Thyroid gland (tissue), 4 donors: ENCODE data around the gene CCDC88B. TPM values are rescaled to one million over a fixed set of nuclear protein-coding genes. Genes with fewer than 3 reads are reported as not detected.
A peak's percentile ranks its signal among the peaks of the same experiment; 100 is the strongest.

ENCODE experiments used
- DNase-seq, 2 donors: peaks; one replicate each; pipeline ENCODE4 v3.0.0-alpha.2; 2019
- H3K27ac ChIP-seq, 3 donors: fragments of 200-600 bp; sonication (generic); 1 replicate in 2 of 3; 2 replicates in 1 of 3; pipeline ENCODE4 v1.5.1; 2016 to 2019; ENCODE audit warnings: mild to moderate bottlenecking in 1 of 3, moderate library complexity in 1 of 3
- H3K27me3 ChIP-seq: fragments of 200-600 bp; sonication (generic); one replicate; pipeline ENCODE4 v1.5.1; 2019
- H3K36me3 ChIP-seq, 2 donors: fragments of 200-600 bp; sonication (generic); one replicate each; pipeline ENCODE4 v1.5.1; 2016 to 2019
- H3K4me1 ChIP-seq, 2 donors: fragments of 200-600 bp; sonication (generic); one replicate each; pipeline ENCODE4 v1.5.1; 2017 to 2019
- H3K4me3 ChIP-seq, 3 donors: fragments of 200-600 bp; sonication (generic); replicated peaks in 1 of 3; 1 replicate in 2 of 3; 2 replicates in 1 of 3; pipeline ENCODE4 v1.5.1; 2016; ENCODE audit warnings: mild to moderate bottlenecking in 1 of 3
- H3K9me3 ChIP-seq: fragments of 200-600 bp; sonication (generic); one replicate; pipeline ENCODE4 v1.5.1; 2017
- CTCF ChIP-seq, 6 experiments: fragments of 200-600 bp in 3 of 6; fragments of 450-650 bp in 3 of 6; sonication (generic) in 3 of 6; IDR thresholded peaks; one replicate each; pipeline ENCODE4 v1.5.1; 2016 to 2019; ENCODE audit warnings: antibody characterized with exemption in 6 of 6, mild to moderate bottlenecking in 2 of 6, inconsistent platforms in 1 of 6, moderate library complexity in 1 of 6
- POLR2A ChIP-seq, 2 donors: fragments of 450-650 bp; IDR thresholded peaks; one replicate each; pipeline ENCODE4 v1.6.1; 2017; ENCODE audit warnings: antibody characterized with exemption in 2 of 2, mild to moderate bottlenecking in 2 of 2, moderate library complexity in 1 of 2
- WGBS, 2 donors: methylation state at CpG; one replicate each; pipeline ENCODE4 v1.1.5; 2017; 5-methylcytosine and 5-hydroxymethylcytosine counted together
- intact Hi-C: fragments of 100-400 bp; cut with DNase I; formaldehyde crosslinking; loops from one replicate; pipeline ENCODE4 v1.15.1; 2023
- total RNA-seq, 4 donors: library from RNA; depleted of rRNA; stranded (reverse); fragments of >200 nt; gene quantifications; one replicate each; pipeline ENCODE4 v1.2.3, GENCODE V29; 2016

CCDC88B gene
- total RNA-seq, 4 donors from 2014 or later, result 2.8 to 7.0 (median 3.6) TPM

DNA sequence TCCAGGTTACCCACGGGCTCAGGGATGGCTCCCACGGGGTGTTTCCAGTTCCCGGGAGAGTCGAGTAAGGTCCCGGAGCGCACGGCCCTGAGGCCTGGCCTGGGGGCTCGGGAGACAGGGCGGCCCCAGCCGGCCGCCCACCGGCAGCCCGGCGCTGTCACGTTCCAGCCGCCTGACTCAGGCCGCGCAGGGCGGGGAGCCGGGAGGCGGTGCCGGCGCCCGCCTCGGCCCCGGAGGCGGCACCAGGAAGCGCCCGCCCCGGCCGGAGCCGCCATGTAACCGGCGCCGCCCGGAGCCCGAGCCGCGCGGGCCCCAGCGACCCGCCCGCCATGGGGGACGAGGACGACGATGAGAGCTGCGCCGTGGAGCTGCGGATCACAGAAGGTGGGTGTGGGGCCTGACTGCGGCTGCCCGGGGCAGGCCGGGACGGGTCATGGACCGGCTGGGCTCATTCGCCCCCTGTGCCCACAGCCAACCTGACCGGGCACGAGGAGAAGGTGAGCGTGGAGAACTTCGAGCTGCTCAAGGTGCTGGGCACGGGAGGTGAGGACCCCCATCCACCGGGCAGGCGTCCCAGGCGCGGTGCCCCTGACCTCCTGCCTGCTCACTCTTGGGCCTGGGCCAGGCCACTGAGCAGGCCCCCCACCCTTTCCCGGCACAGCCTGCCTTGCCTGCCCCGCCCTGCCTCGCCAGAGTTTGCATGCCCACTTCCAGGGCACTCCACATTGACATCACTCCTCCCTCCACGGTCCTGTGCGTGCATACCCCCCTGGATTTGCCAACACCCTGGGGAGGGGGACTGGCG lies 19.1 kb downstream of the CCDC88B start, which contains the start of gene RPS6KA4:
RPS6KA4 (plus strand) TSS at position 256 of the 805 bp plus-strand sequence; CDS start at position 330, 74 bp downstream.
- Histone ChIP-seq H3K27me3 (no peaks in the 10 kb centered on the region), H3K27ac (peak within 1 kb of the TSS; percentile 78 to 84 (median 82)), H3K4me1 (peaks cover 23 to 29% of the 10 kb centered on the region in 2 donors), H3K9me3 (no peaks in the 10 kb centered on the region), H3K36me3 (peaks cover 12 to 28% of the 10 kb centered on the region in 2 donors), H3K4me3 (peak within 1 kb of the TSS; percentile 69 to 87 (median 79))
- intact Hi-C loops, result no loop called here
- peak in 1 of 2 donors; percentile 76 for TF ChIP-seq POLR2A (IDR thresholded peaks at IDR 0.05)
- TF ChIP-seq CTCF (IDR thresholded peaks at IDR 0.05), result peak in 1 of 6 experiments; percentile 10
- WGBS, 2 donors, result 0 to 2% methylated on average over 8 to 9 of the region's 70 CpGs
- peak; percentile 58 to 65 for DNase-seq

- Histone ChIP-seq H3K9me3 (no peaks in the 10 kb centered on the region), H3K36me3 (peaks cover 15 to 30% of the 10 kb centered on the region in 2 donors), H3K4me1 (peaks cover 23 to 28% of the 10 kb centered on the region in 2 donors), H3K27me3 (no peaks in the 10 kb centered on the region), H3K4me3 (peak overlapping the region in 1 of 3 donors; percentile 87), H3K27ac (no peak overlapping the region)
- 29 to 39% methylated on average over 21 to 33 of the region's 38 CpGs for WGBS, 2 donors
- peak; percentile 23 to 46 for DNase-seq
- TF ChIP-seq POLR2A (IDR thresholded peaks at IDR 0.05) (no peak), CTCF (IDR thresholded peaks at IDR 0.05) (no peak)
- intact Hi-C loops, result no loop called here
Observed at GRCh38 chr11:64359712-64360445, 19.9 kb downstream of the CCDC88B start.

- no peaks in the 10 kb centered on the region for H3K9me3 ChIP-seq
- no peak for TF ChIP-seq CTCF (IDR thresholded peaks at IDR 0.05)
- no peak for TF ChIP-seq POLR2A (IDR thresholded peaks at IDR 0.05)
- WGBS, 2 donors, result 81 to 84% methylated on average over 9 to 12 of the region's 13 CpGs
- no peak overlapping the region for H3K4me3 ChIP-seq
- peaks cover 21 to 33% of the 10 kb centered on the region in 2 donors for H3K36me3 ChIP-seq
- peaks cover 22 to 23% of the 10 kb centered on the region in 2 donors for H3K4me1 ChIP-seq
- no peak for DNase-seq
- no peaks in the 10 kb centered on the region for H3K27me3 ChIP-seq
- H3K27ac ChIP-seq, result no peak overlapping the region
- intact Hi-C loops, result no loop called here
Observed at GRCh38 chr11:64360448-64360921, 20.5 kb downstream of the CCDC88B start.

DNA sequence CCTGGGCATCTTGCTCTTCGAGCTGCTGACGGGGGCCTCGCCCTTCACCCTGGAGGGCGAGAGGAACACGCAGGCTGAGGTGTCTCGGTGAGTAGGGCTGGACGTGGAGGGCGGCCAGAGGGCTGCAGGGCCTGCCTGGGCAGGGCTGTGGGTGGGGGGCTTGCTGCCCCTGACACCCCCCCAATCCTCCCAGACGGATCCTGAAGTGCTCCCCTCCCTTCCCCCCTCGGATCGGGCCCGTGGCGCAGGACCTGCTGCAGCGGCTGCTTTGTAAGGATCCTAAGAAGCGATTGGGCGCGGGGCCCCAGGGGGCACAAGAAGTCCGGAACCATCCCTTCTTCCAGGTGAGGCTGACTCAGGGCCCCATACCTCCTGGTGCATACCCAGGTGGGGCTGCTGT lies 21.7 kb downstream of the CCDC88B start:
- WGBS, 2 donors, result 94 to 97% methylated on average over 11 of the region's 18 CpGs
- H3K27ac ChIP-seq, result no peak overlapping the region
- H3K9me3 ChIP-seq, result no peaks in the 10 kb centered on the region
- no peaks in the 10 kb centered on the region for H3K27me3 ChIP-seq
- DNase-seq, result no peak
- H3K4me1 ChIP-seq, result peaks cover 21 to 23% of the 10 kb centered on the region in 2 donors
- no peak overlapping the region for H3K4me3 ChIP-seq
- intact Hi-C loops, result no loop called here
- peaks cover 27 to 45% of the 10 kb centered on the region in 2 donors for H3K36me3 ChIP-seq
- TF ChIP-seq POLR2A (IDR thresholded peaks at IDR 0.05) (no peak), CTCF (IDR thresholded peaks at IDR 0.05) (no peak)
